Measurements from ENCODE around the gene PPBP.

Gene PPBP

GRCh38 chr4:74006009-74006476, 18.1 kb upstream of the PPBP start:
- no peak for DNase-seq (ENCODE audit: extremely low spot score)
- TF ChIP-seq HDGF (IDR thresholded peaks at IDR 0.05; ENCODE audit: borderline replicate concordance), result no peak
- TF ChIP-seq, protein P1, sequence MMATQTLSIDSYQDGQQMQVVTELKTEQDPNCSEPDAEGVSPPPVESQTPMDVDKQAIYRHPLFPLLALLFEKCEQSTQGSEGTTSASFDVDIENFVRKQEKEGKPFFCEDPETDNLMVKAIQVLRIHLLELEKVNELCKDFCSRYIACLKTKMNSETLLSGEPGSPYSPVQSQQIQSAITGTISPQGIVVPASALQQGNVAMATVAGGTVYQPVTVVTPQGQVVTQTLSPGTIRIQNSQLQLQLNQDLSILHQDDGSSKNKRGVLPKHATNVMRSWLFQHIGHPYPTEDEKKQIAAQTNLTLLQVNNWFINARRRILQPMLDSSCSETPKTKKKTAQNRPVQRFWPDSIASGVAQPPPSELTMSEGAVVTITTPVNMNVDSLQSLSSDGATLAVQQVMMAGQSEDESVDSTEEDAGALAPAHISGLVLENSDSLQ (IDR thresholded peaks at IDR 0.05), result no peak
- no peak for TF ChIP-seq NFRKB (IDR thresholded peaks at IDR 0.05)
- TF ChIP-seq L3MBTL2 (conservative IDR thresholded peaks at IDR 0.05), result no peak
- TF ChIP-seq BHLHE40 (IDR thresholded peaks at IDR 0.05; ENCODE audit: borderline replicate concordance), result no peak
- TF ChIP-seq FOXK2 (IDR thresholded peaks at IDR 0.05), result no peak
- no peak for TF ChIP-seq LEF1 (IDR thresholded peaks at IDR 0.05; ENCODE audit: borderline replicate concordance)
- TF ChIP-seq CTBP1 (IDR thresholded peaks at IDR 0.05; ENCODE audit: borderline replicate concordance), result no peak
- no peak for TF ChIP-seq SUZ12 (IDR thresholded peaks at IDR 0.05)
- no peak for TF ChIP-seq TARDBP (IDR thresholded peaks at IDR 0.05)
- TF ChIP-seq FOXA1 (IDR thresholded peaks at IDR 0.05), result no peak
- no peak for TF ChIP-seq SP1 (IDR thresholded peaks at IDR 0.05)
- no peak for TF ChIP-seq ELF4 (IDR thresholded peaks at IDR 0.05)
- TF ChIP-seq FOXM1 (IDR thresholded peaks at IDR 0.05; ENCODE audit: borderline replicate concordance), result no peak
- no peak for TF ChIP-seq ZNF384 (IDR thresholded peaks at IDR 0.05)
- TF ChIP-seq ARNT (IDR thresholded peaks at IDR 0.05), result no peak
- CTCF ChIA-PET, result no interaction called here
- POLR2A ChIA-PET, result no interaction called here

- CTCF ChIA-PET, result no interaction called here
- POLR2A ChIA-PET, result no interaction called here
- TF ChIP-seq CTBP1 (IDR thresholded peaks at IDR 0.05; ENCODE audit: borderline replicate concordance) (no peak), BHLHE40 (IDR thresholded peaks at IDR 0.05; ENCODE audit: borderline replicate concordance) (no peak), LEF1 (IDR thresholded peaks at IDR 0.05; ENCODE audit: borderline replicate concordance) (no peak)
- DNase-seq (ENCODE audit: extremely low spot score), result no peak
Measured at GRCh38 chr4:74005528-74005927, 17.5 kb upstream of the PPBP start.

DNA sequence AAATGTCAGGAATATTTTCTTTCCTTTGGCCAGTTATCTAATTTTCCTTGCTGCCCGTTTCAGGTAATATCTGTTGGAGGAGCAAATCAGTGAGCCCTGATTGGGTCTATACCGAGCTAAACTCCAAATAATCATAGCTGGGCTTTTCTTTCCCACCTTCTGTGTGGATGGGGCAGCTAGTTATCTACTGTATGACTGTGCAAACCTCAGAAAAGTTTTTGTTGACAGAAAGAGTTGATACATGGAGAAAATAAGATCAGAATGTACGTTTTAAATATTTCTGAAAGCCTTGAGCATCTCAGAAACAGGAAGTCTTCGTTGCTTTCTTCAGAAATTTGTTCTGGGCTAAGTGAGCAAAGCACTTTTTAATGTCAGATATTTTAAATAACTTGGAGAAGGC, 16.7 kb upstream of the PPBP start:
- TF ChIP-seq ARNT (IDR thresholded peaks at IDR 0.05), result no peak
- ChIA-PET POLR2A (no interaction called here), CTCF (no interaction called here)
- no peak for DNase-seq (ENCODE audit: extremely low spot score)

DNA sequence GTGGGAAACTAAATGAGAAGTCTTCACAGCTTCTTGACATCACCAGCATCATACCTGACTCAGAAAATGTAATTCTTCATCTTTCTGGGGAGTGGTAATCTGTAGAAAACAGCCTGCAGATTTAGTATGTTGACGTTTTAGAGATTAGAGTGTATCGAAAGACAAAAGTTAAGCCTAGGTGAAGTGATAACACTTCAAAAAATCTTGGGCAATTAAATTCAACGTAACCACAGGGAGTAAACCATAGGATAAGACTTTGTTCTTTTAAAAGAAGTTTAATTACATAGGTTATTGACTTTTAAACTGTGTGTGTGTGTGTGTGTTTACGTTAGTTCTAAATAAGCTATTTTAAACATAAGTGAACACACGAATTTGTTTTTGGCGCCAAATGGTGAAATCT, 12.3 kb upstream of the PPBP start:
- TF ChIP-seq L3MBTL2 (conservative IDR thresholded peaks at IDR 0.05), result no peak
- no peak for TF ChIP-seq FOXM1 (IDR thresholded peaks at IDR 0.05; ENCODE audit: borderline replicate concordance)
- no peak for TF ChIP-seq ARNT (IDR thresholded peaks at IDR 0.05)
- TF ChIP-seq NFRKB (IDR thresholded peaks at IDR 0.05), result no peak
- no peak for TF ChIP-seq BHLHE40 (IDR thresholded peaks at IDR 0.05; ENCODE audit: borderline replicate concordance)
- TF ChIP-seq ZNF384 (IDR thresholded peaks at IDR 0.05), result no peak
- TF ChIP-seq ELF4 (IDR thresholded peaks at IDR 0.05), result no peak
- TF ChIP-seq CTBP1 (IDR thresholded peaks at IDR 0.05; ENCODE audit: borderline replicate concordance), result no peak
- no peak for TF ChIP-seq FOXK2 (IDR thresholded peaks at IDR 0.05)
- CTCF ChIA-PET, result no interaction called here
- POLR2A ChIA-PET, result no interaction called here
- DNase-seq (ENCODE audit: extremely low spot score), result no peak

DNA sequence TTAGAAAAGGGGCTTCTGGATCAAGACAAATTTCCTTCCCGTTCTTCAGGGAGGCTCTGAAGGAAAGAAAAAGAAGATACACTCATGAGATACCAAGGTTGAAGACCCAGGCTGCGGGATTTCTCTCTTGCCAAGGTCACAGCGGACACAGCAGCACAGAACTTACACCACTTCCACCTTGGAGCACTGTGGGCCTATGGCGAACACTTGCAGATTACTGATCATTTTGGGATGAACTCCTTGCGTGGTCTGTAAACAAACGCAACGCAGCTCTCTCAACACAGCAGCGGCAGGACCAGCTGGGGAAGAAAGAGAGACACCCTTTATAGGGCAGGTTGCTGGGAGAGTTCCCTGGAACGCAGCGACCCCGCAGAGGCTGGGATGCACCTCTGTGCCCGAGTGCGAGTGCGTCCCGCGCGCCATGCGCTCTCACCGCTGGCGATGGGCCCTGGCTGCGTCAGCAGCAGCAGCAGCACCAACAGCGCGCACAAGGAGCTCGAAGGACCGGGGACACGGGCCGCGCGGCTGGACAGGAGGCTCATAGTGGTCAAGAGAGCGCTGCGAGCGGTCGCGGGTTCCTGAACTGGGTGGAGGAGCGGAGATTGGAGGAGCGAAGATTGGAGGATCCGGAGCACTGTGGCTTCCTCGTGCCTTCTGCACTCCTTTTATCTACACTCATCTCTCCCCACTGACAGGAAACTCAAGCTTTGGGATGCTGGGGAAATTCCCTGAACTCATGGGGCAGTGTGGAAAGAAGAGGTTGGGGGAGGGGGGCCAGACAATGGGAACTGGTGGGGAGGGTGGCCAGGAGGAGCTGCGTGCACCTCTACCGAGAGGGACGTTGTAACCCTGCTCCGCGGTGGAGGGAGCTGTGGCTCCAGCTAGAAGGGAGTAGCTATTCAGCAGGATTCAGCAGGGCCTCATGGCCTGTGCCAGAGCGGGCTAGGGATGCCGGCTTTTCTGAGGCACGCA, 10.3 kb upstream of the PPBP start, which contains the start of gene CXCL5:
TSS of gene CXCL5 (minus strand) at position 638 of the 972 bp plus-strand sequence. CDS start at position 542, 96 bp downstream.
- ChIA-PET POLR2A (no interaction called here), CTCF (interaction anchor here (1.4 kb wide), 1 partner anchor 136 kb away, joined by 3 read pairs; no protein-coding TSS in a partner anchor)
- TF ChIP-seq, protein P1 (IDR thresholded peaks at IDR 0.05), result no peak
- TF ChIP-seq TARDBP (IDR thresholded peaks at IDR 0.05) (no peak), NFRKB (IDR thresholded peaks at IDR 0.05) (no peak), BHLHE40 (IDR thresholded peaks at IDR 0.05; ENCODE audit: borderline replicate concordance) (no peak), L3MBTL2 (conservative IDR thresholded peaks at IDR 0.05) (no peak), ZNF384 (IDR thresholded peaks at IDR 0.05) (no peak), ARNT (IDR thresholded peaks at IDR 0.05) (no peak), FOXK2 (IDR thresholded peaks at IDR 0.05) (no peak), CTBP1 (IDR thresholded peaks at IDR 0.05; ENCODE audit: borderline replicate concordance) (no peak), SP1 (IDR thresholded peaks at IDR 0.05) (no peak), FOXA1 (IDR thresholded peaks at IDR 0.05) (no peak), HDGF (IDR thresholded peaks at IDR 0.05; ENCODE audit: borderline replicate concordance) (no peak), SUZ12 (IDR thresholded peaks at IDR 0.05) (no peak), LEF1 (IDR thresholded peaks at IDR 0.05; ENCODE audit: borderline replicate concordance) (no peak), ELF4 (IDR thresholded peaks at IDR 0.05) (no peak)
- no peak for DNase-seq (ENCODE audit: extremely low spot score)

DNA sequence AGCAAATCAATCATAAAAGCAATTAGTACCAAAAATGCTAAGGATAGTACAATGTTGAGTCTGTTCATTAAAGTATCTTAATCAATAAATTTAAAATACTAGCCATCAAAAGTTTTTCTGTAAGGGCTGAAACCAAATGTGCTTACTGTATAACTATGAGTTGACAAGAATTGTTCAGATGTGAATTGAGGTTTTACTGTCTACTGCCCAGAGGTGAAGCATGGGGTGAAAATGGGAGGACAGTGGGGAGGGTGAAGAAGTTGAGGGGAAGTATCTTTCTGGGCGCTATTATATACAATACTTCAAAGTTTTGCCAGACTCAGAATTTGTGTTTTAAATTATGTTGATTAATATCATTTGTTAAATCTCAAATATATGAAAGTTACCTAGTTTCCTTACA, 4.1 kb upstream of the PPBP start:
- TF ChIP-seq, protein P1 (IDR thresholded peaks at IDR 0.05), result no peak
- TF ChIP-seq SUZ12 (IDR thresholded peaks at IDR 0.05), result no peak
- ChIA-PET POLR2A (no interaction called here), CTCF (no interaction called here)
- no peak for DNase-seq (ENCODE audit: extremely low spot score)

DNA sequence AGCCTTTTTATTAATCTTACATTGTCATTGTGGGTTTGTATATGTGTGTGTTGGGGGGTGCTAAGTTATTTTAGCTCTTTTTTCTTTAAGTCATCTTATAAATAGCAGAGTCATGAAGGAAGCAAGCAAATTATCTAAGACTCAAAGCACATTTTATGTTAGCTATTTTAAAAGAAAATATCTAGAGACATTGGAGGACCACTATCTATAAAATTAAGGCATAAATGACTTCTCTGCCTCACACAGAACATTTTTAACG, 3.7 kb upstream of the PPBP start:
- CTCF ChIA-PET, result no interaction called here
- no peak for TF ChIP-seq FOXA1 (IDR thresholded peaks at IDR 0.05)
- TF ChIP-seq TARDBP (IDR thresholded peaks at IDR 0.05), result no peak
- POLR2A ChIA-PET, result no interaction called here
- DNase-seq (ENCODE audit: extremely low spot score), result no peak
